ENCODE measurements around the gene ZNF577. TPM values are rescaled to one million over a fixed set of nuclear protein-coding genes. Genes with fewer than 3 reads are reported as not detected.
"Not testable (repeated sequence)": the region's sequence is repeated elsewhere in the genome, so short reads cannot be mapped to it uniquely, and the experiment has no call there.

Gene ZNF577
- total and polyA plus RNA-seq, 7 donors = 3.1 to 10.4 (median 5.1) TPM

GRCh38 chr19:51926426-51926783, 38.7 kb upstream of the ZNF577 start:
- ATAC-seq (peak in 3 of 4 donors; percentile 3 to 9 (median 8)), DNase-seq (peak in 1 of 2 donors; percentile 48)
- H3K27ac ChIP-seq = peak overlapping the region; percentile 88
- H3K27me3 ChIP-seq (ENCODE audit: insufficient read depth in 3 of 3, low read length in 2 of 3) = no peaks in the 10 kb centered on the region
- H3K36me3 ChIP-seq (ENCODE audit: insufficient read depth in 1 of 2, low read depth in 1 of 2) = peaks cover 0 to 19% of the 10 kb centered on the region in 2 donors
- intact Hi-C loops (cut with DNase I) = loop anchor here in 1 of 2 donors (2.0 kb wide), 1 partner anchor 22 kb away; the partner anchor contains the start of gene ZNF649
- H3K9me3 ChIP-seq = peaks cover 53% of the 10 kb centered on the region
- peak overlapping the region; percentile 82 for H3K4me3 ChIP-seq
- no peak for TF ChIP-seq CTCF (IDR thresholded peaks at IDR 0.05)
- 10 to 18% (median 16%) methylated on average over 11 of the region's 11 CpGs for WGBS, 3 donors
- H3K4me1 ChIP-seq = no peaks in the 10 kb centered on the region

- Histone ChIP-seq H3K27ac (no peak overlapping the region), H3K4me1 (no peaks in the 10 kb centered on the region), H3K36me3 (ENCODE audit: insufficient read depth in 1 of 2, low read depth in 1 of 2) (no peaks in the 10 kb centered on the region), H3K27me3 (ENCODE audit: insufficient read depth in 3 of 3, low read length in 2 of 3) (no peaks in the 10 kb centered on the region), H3K4me3 (no peak overlapping the region), H3K9me3 (peaks cover 72% of the 10 kb centered on the region)
- 89 to 93% (median 89%) methylated on average over 8 of the region's 8 CpGs for WGBS, 3 donors
- intact Hi-C loops (cut with DNase I) = no loop called here
- DNase-seq = no peak
- TF ChIP-seq CTCF (IDR thresholded peaks at IDR 0.05) = no peak
- ATAC-seq = no peak
Observed at GRCh38 chr19:51921949-51922348, 34.2 kb upstream of the ZNF577 start.

- H3K9me3 ChIP-seq = peaks cover 84% of the 10 kb centered on the region
- no peak for TF ChIP-seq CTCF (IDR thresholded peaks at IDR 0.05)
- DNase-seq = no peak
- H3K4me3 ChIP-seq = no peak overlapping the region
- intact Hi-C loops (cut with DNase I) = no loop called here
- 87 to 89% (median 87%) methylated on average over 3 of the region's 3 CpGs for WGBS, 3 donors
- H3K27me3 ChIP-seq (ENCODE audit: insufficient read depth in 3 of 3, low read length in 2 of 3) = no peaks in the 10 kb centered on the region
- no peaks in the 10 kb centered on the region for H3K4me1 ChIP-seq
- no peaks in the 10 kb centered on the region for H3K36me3 ChIP-seq (ENCODE audit: insufficient read depth in 1 of 2, low read depth in 1 of 2)
- H3K27ac ChIP-seq = no peak overlapping the region
- no peak for ATAC-seq
Observed at GRCh38 chr19:51919606-51920005, 31.9 kb upstream of the ZNF577 start.

- Histone ChIP-seq H3K36me3 (ENCODE audit: insufficient read depth in 1 of 2, low read depth in 1 of 2) (no peaks in the 10 kb centered on the region), H3K4me1 (no peaks in the 10 kb centered on the region), H3K27ac (no peak overlapping the region), H3K27me3 (ENCODE audit: insufficient read depth in 3 of 3, low read length in 2 of 3) (no peaks in the 10 kb centered on the region), H3K4me3 (no peak overlapping the region), H3K9me3 (peaks cover 82% of the 10 kb centered on the region)
- no peak for TF ChIP-seq CTCF (IDR thresholded peaks at IDR 0.05)
- intact Hi-C loops (cut with DNase I) = no loop called here
- WGBS, 3 donors = 82 to 97% (median 92%) methylated on average over 1 of the region's 1 CpG
- no peak for DNase-seq
- ATAC-seq = no peak
Observed at GRCh38 chr19:51916167-51916566, 28.4 kb upstream of the ZNF577 start.

- Histone ChIP-seq H3K36me3 (ENCODE audit: insufficient read depth in 1 of 2, low read depth in 1 of 2) (no peaks in the 10 kb centered on the region), H3K27ac (no peak overlapping the region), H3K27me3 (ENCODE audit: insufficient read depth in 3 of 3, low read length in 2 of 3) (no peaks in the 10 kb centered on the region), H3K4me3 (no peak overlapping the region), H3K4me1 (no peaks in the 10 kb centered on the region), H3K9me3 (peaks cover 79% of the 10 kb centered on the region)
- no peak for ATAC-seq
- WGBS, 3 donors = 65 to 71% (median 71%) methylated on average over 5 of the region's 5 CpGs
- no peak for DNase-seq
- intact Hi-C loops (cut with DNase I) = no loop called here
- no peak for TF ChIP-seq CTCF (IDR thresholded peaks at IDR 0.05)
Observed at GRCh38 chr19:51915324-51915867, 27.6 kb upstream of the ZNF577 start.

- 25 to 29% (median 25%) methylated on average over 5 of the region's 5 CpGs for WGBS, 3 donors
- intact Hi-C loops (cut with DNase I) = loop anchor here in 1 of 2 donors (10.0 kb wide), 1 partner anchor 77 kb away; the partner anchor contains the start of gene ZNF350
- H3K27ac ChIP-seq; H3K4me3 ChIP-seq; DNase-seq; H3K36me3 ChIP-seq (ENCODE audit: insufficient read depth in 1 of 2, low read depth in 1 of 2); H3K4me1 ChIP-seq; ATAC-seq; H3K27me3 ChIP-seq (ENCODE audit: insufficient read depth in 3 of 3, low read length in 2 of 3): not testable (repeated sequence)
- H3K9me3 ChIP-seq = peaks cover 30% of the 10 kb centered on the region
Observed at GRCh38 chr19:51907981-51908380, 20.2 kb upstream of the ZNF577 start.

GRCh38 chr19:51906108-51906507, 18.4 kb upstream of the ZNF577 start:
- H3K4me1 ChIP-seq; H3K27me3 ChIP-seq (ENCODE audit: insufficient read depth in 3 of 3, low read length in 2 of 3); H3K36me3 ChIP-seq (ENCODE audit: insufficient read depth in 1 of 2, low read depth in 1 of 2); H3K4me3 ChIP-seq; DNase-seq; ATAC-seq; H3K27ac ChIP-seq: not testable (repeated sequence)
- H3K9me3 ChIP-seq = peaks cover 36% of the 10 kb centered on the region
- intact Hi-C loops (cut with DNase I) = loop anchor here in 1 of 2 donors (10.0 kb wide), 1 partner anchor 79 kb away; the partner anchor contains the start of gene ZNF350
- WGBS, 3 donors = 48 to 51% (median 51%) methylated on average over 9 of the region's 9 CpGs

All from psoas muscle (tissue), 8 donors.